SK-N-SH treated with all-trans-retinoic acid at 6 μM for 48 hours (cell line): ENCODE data around the gene VPS37C.

ENCODE experiments used
- CREB5 ChIP-seq: fragments of 250-450 bp; sonication (Bioruptor Pico); IDR thresholded peaks from 2 replicates; pipeline ENCODE4 v1.5.1; 2020; ENCODE audit warnings: low read depth, mild to moderate bottlenecking, moderate library complexity
- POU6F1 ChIP-seq: fragments of 250-450 bp; sonication (Bioruptor Pico); IDR thresholded peaks from 2 replicates; pipeline ENCODE4 v1.8.0; 2021; ENCODE audit warnings: low read depth, mild to moderate bottlenecking, moderate library complexity, borderline replicate concordance
- PPARA ChIP-seq: fragments of 250-450 bp; sonication (Bioruptor Pico); IDR thresholded peaks from 2 replicates; pipeline ENCODE4 v1.5.0; 2020; ENCODE audit warnings: mild to moderate bottlenecking, borderline replicate concordance
- RARB ChIP-seq: fragments of 250-450 bp; sonication (Bioruptor Pico); IDR thresholded peaks from 2 replicates; pipeline ENCODE4 v1.8.0; 2021; ENCODE audit warnings: mild to moderate bottlenecking, moderate library complexity

DNA sequence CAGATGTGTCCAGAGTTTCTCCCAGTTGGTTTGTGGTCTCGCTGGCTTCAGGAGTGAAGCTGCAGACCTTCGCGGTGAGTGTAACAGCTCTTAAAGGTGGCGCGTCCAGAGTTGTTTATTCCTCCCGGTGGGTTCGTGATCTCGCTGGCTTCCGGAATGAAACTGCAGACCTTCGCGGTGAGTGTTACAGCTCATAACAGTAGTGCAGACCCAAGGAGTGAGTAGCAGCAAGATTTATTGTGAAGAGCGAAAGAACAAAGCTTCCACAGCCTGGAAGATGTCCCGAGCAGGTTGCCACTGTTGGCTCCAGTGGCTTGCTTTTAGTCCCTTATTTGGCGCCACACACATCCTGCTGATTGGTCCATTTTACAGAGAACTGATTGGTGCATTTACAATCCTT is 40.2 kb upstream of the VPS37C start:
- TF ChIP-seq PPARA (CRISPR knock-in tag) (no peak), POU6F1 (CRISPR knock-in tag) (no peak), CREB5 (CRISPR knock-in tag) (no peak), RARB (CRISPR knock-in tag) (no peak)
